PFSK-1 (cell line): ENCODE measurements around the gene TCF3.

ENCODE experiments used
- FOXP2 ChIP-seq: optimal IDR thresholded peaks from 2 replicates; pipeline ENCODE3; 2011; ENCODE audit warnings: borderline replicate concordance, control low read depth, inconsistent platforms; ENCODE audit not compliant: insufficient read depth; ENCODE audit errors: extremely low read length, extremely low read depth
- POLR2AphosphoS5 ChIP-seq: IDR thresholded peaks from 2 replicates; pipeline ENCODE4 v1.6.1; 2012; ENCODE audit warnings: low read depth, mild to moderate bottlenecking, control low read depth, low read length, moderate library complexity
- REST ChIP-seq, 2 experiments: IDR thresholded peaks; 2 replicates each; pipeline versions ENCODE4 v1.6.1 to v1.8.0; 2011 to 2012; ENCODE audit warnings: low read depth in 2 of 2, low read length in 2 of 2, control low read depth in 1 of 2, inconsistent platforms in 1 of 2, mild to moderate bottlenecking in 1 of 2, moderate library complexity in 1 of 2; ENCODE audit not compliant: insufficient read depth in 1 of 2
- SIN3A ChIP-seq: IDR thresholded peaks from 2 replicates; pipeline ENCODE4 v1.6.1; 2012; ENCODE audit warnings: mild to moderate bottlenecking, low read length, moderate library complexity, borderline replicate concordance; ENCODE audit not compliant: insufficient read depth
- TAF1 ChIP-seq: IDR thresholded peaks from 2 replicates; pipeline ENCODE4 v1.6.1; 2012; ENCODE audit warnings: low read length, control low read depth, borderline replicate concordance; ENCODE audit not compliant: insufficient read depth

GRCh38 chr19:1690699-1691307 is 38.4 kb upstream of the TCF3 start:
- no peak for TF ChIP-seq SIN3A
- TF ChIP-seq TAF1, result no peak
- TF ChIP-seq POLR2AphosphoS5, result no peak
- TF ChIP-seq REST (IDR thresholded peaks at IDR 0.05; ENCODE audit: insufficient read depth in 1 of 2, low read depth in 2 of 2, low read length in 2 of 2), result no peak
- TF ChIP-seq FOXP2, result no peak
